LoVo (cell line): ENCODE results near the gene CCDC187.
"Not testable (repeated sequence)": the region's sequence is repeated elsewhere in the genome, so short reads cannot be mapped to it uniquely, and the experiment has no call there.

Source experiments
- DNase-seq: peaks from one replicate; pipeline ENCODE4 v3.0.0-alpha.2; 2016; ENCODE audit warnings: low spot score

The CCDC187 gene

GRCh38 chr9:136303825-136304416, at the start of gene CCDC187:
Gene CCDC187, minus strand, starts transcription at chr9:136304094. Its CDS starts 264 bp downstream, at chr9:136303830.
- no peak for DNase-seq

GRCh38 chr9:136353088-136353487, 49.2 kb upstream of the CCDC187 start:
- no peak for DNase-seq

GRCh38 chr9:136352682-136353081, 48.8 kb upstream of the CCDC187 start:
- DNase-seq, result no peak

DNA sequence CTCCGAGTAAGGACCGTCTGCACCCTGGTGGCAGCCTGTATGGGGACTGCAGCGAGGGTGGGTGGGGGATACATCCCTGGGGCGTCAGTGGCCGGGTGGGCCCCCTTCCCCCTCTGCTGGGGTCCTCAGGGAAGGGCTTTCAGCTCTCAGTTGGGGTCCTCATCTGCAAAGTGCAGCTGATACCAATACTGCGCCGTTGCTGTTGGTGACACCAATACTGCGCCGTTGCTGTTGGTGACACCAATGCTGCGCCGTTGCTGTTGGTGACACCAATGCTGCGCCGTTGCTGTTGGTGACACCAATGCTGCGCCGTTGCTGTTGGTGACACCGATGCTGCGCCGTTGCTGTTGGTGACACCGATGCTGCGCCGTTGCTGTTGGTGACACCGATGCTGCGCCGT, 48.0 kb upstream of the CCDC187 start:
- not testable (repeated sequence) for DNase-seq

- DNase-seq, result no peak
Measured at GRCh38 chr9:136351252-136351800, 47.4 kb upstream of the CCDC187 start.

DNA sequence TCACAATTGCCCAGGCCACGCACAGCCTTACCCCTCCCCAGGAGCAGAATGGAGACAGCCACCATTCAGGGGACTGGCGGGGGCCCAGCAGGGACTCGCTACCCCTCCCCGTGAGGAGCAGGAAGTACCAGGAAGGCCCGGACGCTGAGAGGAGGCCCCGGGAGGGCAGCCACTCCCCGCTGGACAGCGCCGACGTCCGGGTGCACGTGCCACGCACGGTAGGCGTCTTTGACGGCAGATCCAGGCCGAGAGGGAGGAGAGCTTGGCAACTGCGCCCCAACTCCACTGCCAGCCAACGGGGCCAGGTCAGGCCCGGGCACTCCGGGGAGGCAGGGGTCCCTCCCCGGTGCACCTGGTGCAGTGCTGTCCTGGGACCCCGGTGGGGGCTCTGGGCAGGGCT, 45.7 kb upstream of the CCDC187 start:
- no peak for DNase-seq

GRCh38 chr9:136348691-136349090, 44.8 kb upstream of the CCDC187 start:
- DNase-seq, result no peak

DNA sequence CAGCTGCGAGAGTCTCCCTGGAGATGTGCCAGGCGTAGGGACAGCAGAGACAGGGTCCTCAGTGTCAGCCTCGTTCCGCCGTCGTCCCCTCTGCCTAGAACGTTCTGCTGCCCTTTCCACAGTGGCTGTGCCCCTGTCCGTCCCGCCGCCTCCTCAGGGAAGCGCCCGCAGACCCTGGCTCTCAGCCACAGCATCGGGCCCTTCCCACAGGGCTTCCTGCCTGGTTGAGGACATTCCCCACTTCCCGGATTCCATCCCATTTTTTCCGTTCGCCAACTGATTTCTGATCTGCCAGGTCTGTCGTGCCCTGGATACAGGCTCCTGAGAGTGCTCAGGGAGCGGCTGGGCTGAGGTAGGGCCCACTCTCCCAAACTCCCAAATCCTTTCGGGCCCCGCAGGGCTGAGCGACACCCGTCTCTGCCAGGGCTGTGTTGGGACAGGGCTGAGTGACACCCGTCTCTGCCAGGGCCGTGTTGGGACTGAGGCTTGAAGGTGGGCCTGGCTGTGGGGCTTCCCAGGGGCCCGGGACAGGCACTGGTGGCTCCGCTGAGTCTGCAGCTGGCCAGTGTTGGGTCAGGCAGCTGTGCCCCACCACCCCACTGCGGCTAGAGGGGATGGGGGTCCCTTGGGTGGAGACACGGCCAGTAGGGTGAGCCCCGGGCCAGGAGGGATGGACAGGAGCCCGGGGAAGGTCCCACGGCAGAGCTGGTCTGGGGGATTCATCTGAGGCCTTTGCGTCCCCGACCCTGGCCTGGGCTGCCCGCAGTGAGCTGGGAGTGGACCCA, 43.8 kb upstream of the CCDC187 start:
- no peak for DNase-seq

- DNase-seq, result no peak
Measured at GRCh38 chr9:136346927-136347465, 43.1 kb upstream of the CCDC187 start.

DNA sequence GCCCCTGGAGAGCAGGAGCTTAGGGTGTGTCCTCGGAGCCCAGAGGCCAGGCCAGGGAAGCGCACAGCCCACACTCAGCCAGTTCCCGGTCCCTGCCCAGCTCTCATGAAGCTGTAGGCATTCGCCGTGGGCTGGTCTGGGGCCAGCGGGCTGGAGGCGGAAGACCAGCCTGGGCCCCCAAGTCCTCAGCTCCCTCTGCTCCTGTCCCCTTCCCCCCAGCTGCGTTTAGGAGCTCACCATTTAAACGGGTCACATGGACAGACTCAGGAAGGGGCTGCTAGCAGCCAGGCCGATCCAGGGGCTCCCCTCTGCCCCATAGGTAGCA, 42.2 kb upstream of the CCDC187 start:
- no peak for DNase-seq

- DNase-seq, result no peak
Measured at GRCh38 chr9:136345281-136346156, 41.6 kb upstream of the CCDC187 start.

DNA sequence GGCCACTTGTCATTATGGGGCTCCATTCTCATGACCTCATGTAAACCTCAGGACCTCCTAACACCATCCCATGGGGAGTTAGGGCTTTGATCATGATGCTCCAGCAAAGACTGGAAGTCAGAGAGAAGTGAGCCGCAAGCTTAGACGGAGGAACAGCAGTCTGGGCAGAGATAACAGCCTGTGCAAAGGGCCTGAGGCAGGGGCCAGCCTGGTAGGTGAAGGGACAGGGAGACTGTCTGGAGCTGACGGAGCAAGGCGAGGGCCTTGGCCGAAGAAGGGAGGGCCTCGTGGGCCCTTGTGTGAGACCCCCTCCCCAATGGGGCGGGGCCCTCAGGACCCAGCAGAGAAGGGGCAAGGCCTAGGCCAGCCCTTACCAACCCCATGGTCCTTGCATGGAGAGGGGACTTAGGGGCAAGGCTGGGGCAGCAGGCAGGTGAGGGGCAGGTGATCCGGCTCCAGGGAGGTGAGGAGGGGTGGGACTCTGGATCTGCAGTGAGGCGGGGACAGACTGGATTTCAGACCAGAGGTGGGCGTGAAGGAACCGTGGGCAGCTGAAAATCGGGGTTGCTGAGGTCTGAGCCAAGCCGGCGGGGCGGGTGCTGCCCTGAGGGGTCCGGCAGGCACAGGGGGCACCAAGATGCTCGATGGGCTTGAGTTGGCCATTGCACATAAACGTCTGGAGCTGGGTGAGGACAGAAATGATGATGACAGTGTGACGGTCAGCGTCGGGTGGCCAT, 40.8 kb upstream of the CCDC187 start:
- DNase-seq, result no peak

DNA sequence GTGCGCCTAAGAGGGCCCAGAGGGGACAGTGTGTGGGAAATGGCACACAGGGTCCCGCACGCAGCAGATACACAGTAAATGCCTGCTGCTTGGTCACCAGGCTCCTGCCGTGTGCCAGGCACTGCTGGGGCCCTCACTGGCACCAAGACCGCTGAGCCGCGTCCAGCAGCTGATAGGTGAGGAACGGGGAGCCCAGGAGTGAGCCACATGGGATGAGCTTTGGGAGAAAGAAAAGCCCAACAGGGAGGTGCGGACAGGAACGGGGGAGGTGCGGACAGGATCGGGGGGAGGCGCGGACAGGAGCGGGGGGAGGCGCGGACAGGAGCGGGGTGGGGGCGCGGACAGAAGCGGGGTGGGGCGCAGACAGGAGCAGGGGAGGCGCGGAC, 40.0 kb upstream of the CCDC187 start:
- no peak for DNase-seq

DNA sequence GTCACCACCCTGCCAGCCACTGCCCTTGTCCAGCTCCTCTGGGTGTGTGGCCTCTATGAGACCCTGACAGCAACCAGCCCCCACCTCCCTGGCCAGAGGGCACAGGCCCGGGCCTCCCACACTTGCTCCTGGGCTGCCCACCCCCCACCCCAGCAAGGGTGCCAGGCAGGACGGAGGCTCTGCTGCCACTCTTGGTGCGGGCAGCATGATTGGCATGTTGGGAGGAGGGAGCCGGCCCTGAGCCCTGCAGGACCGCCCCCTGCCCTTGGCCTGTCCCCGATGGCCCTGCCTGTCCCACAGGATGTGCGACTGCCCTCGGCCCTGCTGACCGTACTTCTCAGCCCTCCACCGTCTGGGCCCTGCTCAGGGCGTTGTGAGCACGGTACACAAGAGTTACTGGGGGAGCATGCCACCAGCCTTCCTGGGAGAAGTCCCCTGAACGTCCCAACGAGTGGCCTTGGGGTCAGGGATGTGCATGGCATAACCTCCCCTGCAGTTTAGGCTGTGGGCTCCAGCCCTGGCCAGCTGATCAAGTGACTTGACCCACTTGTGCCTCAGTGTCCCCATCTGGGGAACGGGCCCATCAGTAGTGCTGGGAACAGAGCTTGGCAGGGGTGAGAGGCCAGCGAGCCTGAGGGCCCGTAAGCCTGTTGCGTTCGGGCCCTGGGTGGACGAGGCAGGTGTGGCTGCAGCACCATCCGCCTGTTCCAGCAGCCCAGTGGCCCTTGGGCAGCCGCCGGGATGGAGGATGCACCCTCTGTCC, 39.4 kb upstream of the CCDC187 start:
- DNase-seq, result no peak

- no peak for DNase-seq
Measured at GRCh38 chr9:136342181-136343120, 38.6 kb upstream of the CCDC187 start.

DNA sequence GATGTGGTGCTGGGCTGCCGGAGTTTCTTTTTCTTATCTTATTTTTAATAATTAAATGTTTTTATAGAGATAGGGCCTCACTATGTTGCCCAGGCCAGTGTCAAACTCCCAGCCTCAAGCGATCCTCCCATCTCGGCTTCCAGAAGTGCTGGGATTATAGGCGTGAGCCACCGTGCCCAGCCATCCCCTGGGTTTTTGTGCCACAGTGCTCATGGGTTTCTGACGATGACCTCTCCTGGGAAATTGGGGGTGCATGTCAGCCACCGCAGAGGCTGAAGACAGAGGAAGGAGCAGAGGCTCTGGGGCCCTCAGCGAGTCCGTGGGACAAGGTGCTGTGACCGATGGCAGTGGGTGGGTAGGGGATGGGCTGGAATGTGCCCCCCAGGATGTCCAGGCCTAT, 37.9 kb upstream of the CCDC187 start:
- no peak for DNase-seq

GRCh38 chr9:136341042-136341655, 37.3 kb upstream of the CCDC187 start:
- DNase-seq, result no peak

DNA sequence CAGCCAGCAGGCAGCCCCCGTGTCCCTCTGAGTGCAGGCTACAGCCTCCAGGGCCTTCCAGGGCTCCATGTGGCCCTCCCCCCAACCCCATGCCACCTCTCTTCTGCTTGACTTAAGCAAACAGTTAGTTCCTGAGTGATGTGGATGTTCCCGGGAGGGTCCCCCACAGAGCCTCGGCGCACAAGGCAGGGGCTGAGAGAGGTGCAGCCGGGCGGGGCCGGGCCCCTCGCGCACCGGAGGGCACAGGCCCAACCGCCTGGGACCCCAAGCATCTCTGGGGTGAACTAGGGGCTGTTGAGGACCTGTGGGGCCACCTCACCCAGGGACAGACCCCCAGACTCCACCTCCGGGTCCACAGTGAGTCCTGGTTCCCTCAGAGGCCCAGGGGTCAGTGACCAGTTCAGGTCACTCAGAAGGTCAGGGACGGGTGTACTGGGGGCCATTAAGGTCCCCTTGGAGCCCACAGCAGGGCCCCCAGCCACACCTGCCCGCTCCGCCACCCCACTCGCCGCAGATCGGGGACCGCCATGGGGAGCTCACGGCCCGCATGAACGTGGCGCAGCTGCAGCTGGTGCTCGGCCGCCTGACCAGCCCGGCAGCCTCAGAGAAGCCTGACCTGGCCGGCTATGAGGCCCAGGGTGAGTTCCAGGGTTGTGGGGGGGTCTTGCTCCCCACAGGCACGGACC, 36.6 kb upstream of the CCDC187 start:
- no peak for DNase-seq

GRCh38 chr9:136339958-136340310, 36.0 kb upstream of the CCDC187 start:
- DNase-seq, result no peak
